Tibial artery (tissue), 4 donors: Measurements from ENCODE around the gene CHMP3.
"Not testable (repeated sequence)": the region's sequence is repeated elsewhere in the genome, so short reads cannot be mapped to it uniquely, and the experiment has no call there.

Experiments used
- DNase-seq, 2 donors: peaks; one replicate each; pipeline ENCODE4 v3.0.0-alpha.2; 2019
- H3K27ac ChIP-seq, 2 donors: fragments of 200-600 bp; sonication (generic) in 1 of 2; 1 replicate in 1 of 2; 2 replicates in 1 of 2; pipeline ENCODE4 v1.5.1; 2018 to 2019; ENCODE audit warnings: mild to moderate bottlenecking in 1 of 2
- H3K27me3 ChIP-seq, 2 donors: fragments of 200-600 bp; sonication (generic) in 1 of 2; one replicate each; pipeline versions ENCODE4 v1.5.1 to v1.6.0; 2016 to 2019
- H3K36me3 ChIP-seq, 3 donors: fragments of 200-600 bp; sonication (generic) in 2 of 3; one replicate each; pipeline ENCODE4 v1.5.1; 2016 to 2019; ENCODE audit warnings: mild to moderate bottlenecking in 2 of 3
- H3K4me1 ChIP-seq, 4 donors: fragments of 200-600 bp; sonication (generic) in 2 of 4; 1 replicate in 3 of 4; 2 replicates in 1 of 4; pipeline ENCODE4 v1.5.1; 2016 to 2019
- H3K4me3 ChIP-seq, 2 donors: fragments of 200-600 bp; sonication (generic) in 1 of 2; 1 replicate in 1 of 2; 2 replicates in 1 of 2; pipeline ENCODE4 v1.5.1; 2018 to 2019; ENCODE audit warnings: mild to moderate bottlenecking in 2 of 2
- H3K9me3 ChIP-seq, 3 donors: fragments of 200-600 bp; sonication (generic) in 1 of 3; one replicate each; pipeline ENCODE4 v1.5.1; 2016 to 2019
- intact Hi-C: fragments of 100-400 bp; cut with DNase I; formaldehyde crosslinking; loops from one replicate; pipeline ENCODE4 v1.15.0; 2023; ENCODE audit warnings: low total_unique reads
- TF ChIP-seq, protein P1 (sequence below), 2 experiments: fragments of 200-600 bp in 1 of 2; fragments of 450-650 bp in 1 of 2; IDR thresholded peaks; one replicate each; pipeline ENCODE4 v1.5.1; 2017 to 2019; ENCODE audit warnings: antibody characterized with exemption in 2 of 2, mild to moderate bottlenecking in 1 of 2, moderate library complexity in 1 of 2

The CHMP3 gene

DNA sequence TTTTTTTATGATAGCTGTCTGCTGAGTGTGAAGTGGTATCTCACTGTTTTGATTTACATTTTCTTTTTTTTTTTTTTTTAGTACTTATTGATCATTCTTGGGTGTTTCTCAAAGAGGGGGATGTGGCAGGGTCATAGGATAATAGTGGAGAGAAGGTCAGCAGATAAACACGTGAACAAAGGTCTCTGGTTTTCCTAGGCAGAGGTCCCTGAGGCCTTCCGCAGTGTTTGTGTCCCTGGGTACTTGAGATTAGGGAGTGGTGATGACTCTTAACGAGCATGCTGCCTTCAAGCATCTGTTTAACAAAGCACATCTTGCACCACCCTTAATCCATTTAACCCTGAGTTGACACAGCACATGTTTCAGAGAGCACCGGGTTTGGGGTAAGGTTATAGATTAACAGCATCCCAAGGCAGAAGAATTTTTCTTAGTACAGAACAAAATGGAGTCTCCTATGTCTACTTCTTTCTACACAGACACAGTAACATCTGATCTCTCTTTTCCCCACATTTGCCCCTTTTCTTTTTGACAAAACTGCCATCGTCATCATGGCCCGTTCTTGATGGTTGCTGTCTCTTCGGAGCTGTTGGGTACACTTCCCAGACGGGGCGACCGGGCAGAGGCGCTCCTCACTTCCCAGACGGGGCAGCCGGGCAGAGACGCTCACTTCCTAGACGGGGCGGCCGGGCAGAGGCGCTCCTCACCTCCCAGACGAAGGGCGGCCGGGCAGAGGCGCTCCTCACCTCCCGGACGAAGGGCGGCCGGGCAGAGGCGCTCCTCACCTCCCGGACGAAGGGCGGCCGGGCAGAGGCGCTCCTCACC is 18.8 kb downstream of the CHMP3 start:
- H3K36me3 ChIP-seq = peaks cover 14 to 26% (median 22%) of the 10 kb centered on the region in 3 donors
- H3K27ac ChIP-seq, H3K9me3 ChIP-seq, DNase-seq, H3K4me1 ChIP-seq, H3K27me3 ChIP-seq, intact Hi-C loops, H3K4me3 ChIP-seq: not testable (repeated sequence)

DNA sequence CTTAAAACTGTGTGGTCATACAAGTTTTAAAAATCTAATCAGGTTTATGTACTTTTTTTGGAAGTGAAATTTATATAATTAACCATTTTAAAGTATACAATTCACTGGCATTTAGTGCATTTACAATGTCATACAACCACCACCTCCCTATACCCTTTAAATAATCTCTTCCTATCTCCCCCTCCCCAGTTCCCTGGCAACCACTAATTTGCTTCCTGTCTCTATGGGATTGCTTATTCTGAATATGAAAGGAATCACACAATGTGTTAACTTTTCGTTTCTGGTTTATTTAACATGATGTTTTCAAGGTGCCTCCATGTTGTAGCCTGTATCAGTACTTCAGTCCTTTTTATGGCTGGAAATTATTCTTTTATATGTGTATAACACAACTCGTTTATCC is 19.4 kb downstream of the CHMP3 start:
- H3K9me3 ChIP-seq = no peaks in the 10 kb centered on the region
- H3K4me3 ChIP-seq = no peak overlapping the region
- H3K27ac ChIP-seq = no peak overlapping the region
- H3K4me1 ChIP-seq = no peaks in the 10 kb centered on the region
- intact Hi-C loops = no loop called here
- TF ChIP-seq, protein P1, sequence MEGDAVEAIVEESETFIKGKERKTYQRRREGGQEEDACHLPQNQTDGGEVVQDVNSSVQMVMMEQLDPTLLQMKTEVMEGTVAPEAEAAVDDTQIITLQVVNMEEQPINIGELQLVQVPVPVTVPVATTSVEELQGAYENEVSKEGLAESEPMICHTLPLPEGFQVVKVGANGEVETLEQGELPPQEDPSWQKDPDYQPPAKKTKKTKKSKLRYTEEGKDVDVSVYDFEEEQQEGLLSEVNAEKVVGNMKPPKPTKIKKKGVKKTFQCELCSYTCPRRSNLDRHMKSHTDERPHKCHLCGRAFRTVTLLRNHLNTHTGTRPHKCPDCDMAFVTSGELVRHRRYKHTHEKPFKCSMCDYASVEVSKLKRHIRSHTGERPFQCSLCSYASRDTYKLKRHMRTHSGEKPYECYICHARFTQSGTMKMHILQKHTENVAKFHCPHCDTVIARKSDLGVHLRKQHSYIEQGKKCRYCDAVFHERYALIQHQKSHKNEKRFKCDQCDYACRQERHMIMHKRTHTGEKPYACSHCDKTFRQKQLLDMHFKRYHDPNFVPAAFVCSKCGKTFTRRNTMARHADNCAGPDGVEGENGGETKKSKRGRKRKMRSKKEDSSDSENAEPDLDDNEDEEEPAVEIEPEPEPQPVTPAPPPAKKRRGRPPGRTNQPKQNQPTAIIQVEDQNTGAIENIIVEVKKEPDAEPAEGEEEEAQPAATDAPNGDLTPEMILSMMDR (IDR thresholded peaks at IDR 0.05) = no peak
- H3K36me3 ChIP-seq = peaks cover 7 to 19% (median 15%) of the 10 kb centered on the region in 3 donors
- no peaks in the 10 kb centered on the region for H3K27me3 ChIP-seq
- DNase-seq = no peak

DNA sequence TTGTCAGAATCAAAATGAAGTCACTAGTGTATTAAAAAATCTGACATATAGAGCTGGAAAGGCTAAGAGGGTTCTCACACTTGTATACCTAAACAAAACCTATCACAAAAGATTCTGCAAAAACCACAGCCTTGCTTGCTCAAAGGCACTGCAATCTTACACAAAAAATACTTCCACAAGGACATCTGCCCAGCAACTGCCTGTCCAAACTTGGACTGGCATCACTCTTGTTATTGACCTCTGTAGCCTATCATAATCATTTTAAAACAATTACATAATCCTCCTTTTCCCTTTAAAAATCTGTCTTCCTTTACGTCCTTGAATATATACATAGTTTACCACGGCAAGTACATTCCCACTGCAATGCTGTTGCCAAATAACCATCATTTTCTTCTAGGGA is 19.9 kb downstream of the CHMP3 start:
- intact Hi-C loops = no loop called here
- TF ChIP-seq, protein P1 (IDR thresholded peaks at IDR 0.05) = no peak
- Histone ChIP-seq H3K27me3 (no peaks in the 10 kb centered on the region), H3K27ac (no peak overlapping the region), H3K36me3 (peaks cover 4 to 15% (median 11%) of the 10 kb centered on the region in 3 donors), H3K4me3 (no peak overlapping the region), H3K4me1 (no peaks in the 10 kb centered on the region), H3K9me3 (no peaks in the 10 kb centered on the region)
- DNase-seq = no peak

DNA sequence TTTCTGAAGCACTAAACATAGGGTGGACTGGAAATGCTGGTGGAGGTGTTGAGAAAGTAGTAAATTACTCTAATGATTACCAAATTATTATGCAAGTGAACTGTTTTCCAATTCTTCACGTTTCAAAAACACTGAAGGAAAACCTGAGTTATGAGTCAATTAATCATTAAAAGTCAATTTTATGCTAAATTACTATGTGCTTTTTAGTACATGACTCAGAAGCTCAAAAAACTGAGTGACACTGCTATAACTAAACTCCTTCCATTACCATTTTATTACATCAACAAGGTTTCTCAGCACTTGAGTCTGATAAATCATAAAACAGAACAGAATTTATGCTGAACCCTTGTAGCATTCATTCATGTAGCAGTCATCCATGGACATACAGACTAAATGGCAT is 20.4 kb downstream of the CHMP3 start:
- no peak for DNase-seq
- Histone ChIP-seq H3K27ac (no peak overlapping the region), H3K4me3 (no peak overlapping the region), H3K4me1 (no peaks in the 10 kb centered on the region), H3K9me3 (no peaks in the 10 kb centered on the region), H3K36me3 (peaks cover 4 to 15% (median 11%) of the 10 kb centered on the region in 3 donors), H3K27me3 (no peaks in the 10 kb centered on the region)
- intact Hi-C loops = no loop called here
- TF ChIP-seq, protein P1 (IDR thresholded peaks at IDR 0.05) = no peak

DNA sequence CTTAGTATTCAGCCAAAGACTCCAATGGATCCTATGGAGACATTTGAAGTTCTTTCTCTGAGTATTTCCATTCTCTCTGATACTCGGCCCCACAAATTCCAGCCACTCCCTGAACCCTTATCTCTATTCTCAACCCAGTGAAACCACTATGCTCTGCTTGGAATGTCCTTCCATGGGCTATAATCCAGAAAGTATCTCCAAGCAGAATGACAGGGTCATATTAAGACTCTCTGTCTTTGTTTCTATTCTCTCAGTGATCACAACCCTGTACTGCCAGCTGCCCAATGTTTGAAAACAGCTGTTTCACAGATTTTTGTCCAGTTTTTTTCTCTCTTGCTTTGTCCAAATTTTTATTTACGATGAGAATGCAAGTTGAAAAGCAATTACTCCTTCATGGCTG is 21.9 kb downstream of the CHMP3 start:
- DNase-seq = no peak
- TF ChIP-seq, protein P1 (IDR thresholded peaks at IDR 0.05) = no peak
- H3K4me3 ChIP-seq = no peak overlapping the region
- intact Hi-C loops = no loop called here
- no peaks in the 10 kb centered on the region for H3K27me3 ChIP-seq
- no peaks in the 10 kb centered on the region for H3K4me1 ChIP-seq
- no peak overlapping the region for H3K27ac ChIP-seq
- H3K36me3 ChIP-seq = peaks cover 0 to 11% (median 10%) of the 10 kb centered on the region in 3 donors
- no peaks in the 10 kb centered on the region for H3K9me3 ChIP-seq

DNA sequence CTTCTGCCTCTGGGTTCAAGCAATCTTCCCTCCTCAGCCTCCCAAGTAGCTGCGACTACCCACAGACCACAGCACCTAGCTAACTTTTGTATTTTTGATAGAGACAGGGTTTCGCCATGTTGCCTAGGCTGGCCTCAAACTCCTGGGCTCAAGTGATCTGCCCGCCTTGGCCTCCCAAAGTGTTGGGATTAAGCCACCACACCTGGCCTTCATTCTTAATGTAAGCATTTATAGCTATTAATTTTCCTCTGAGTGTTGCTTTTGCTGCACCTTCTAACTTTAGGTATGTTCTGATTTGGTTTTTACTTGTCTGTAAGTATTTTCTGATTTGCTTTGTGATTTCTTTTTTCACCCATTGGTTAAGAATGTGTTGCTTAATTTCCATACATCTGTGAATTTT is 29.7 kb downstream of the CHMP3 start:
- Histone ChIP-seq H3K27me3 (no peaks in the 10 kb centered on the region), H3K4me3 (no peak overlapping the region), H3K27ac (no peak overlapping the region), H3K36me3 (peaks cover 0 to 2% (median 0%) of the 10 kb centered on the region in 3 donors), H3K4me1 (no peaks in the 10 kb centered on the region), H3K9me3 (peaks cover 0 to 3% (median 0%) of the 10 kb centered on the region in 3 donors)
- TF ChIP-seq, protein P1 (IDR thresholded peaks at IDR 0.05) = no peak
- intact Hi-C loops = no loop called here
- DNase-seq = no peak
